Central memory CD8-positive, alpha-beta T cell (primary cell): ENCODE data around the gene ORM2.

Experiments used
- ATAC-seq: fragments of 150-1000 bp; cut with Tn5 transposase; replicated peaks from 2 replicates; pipeline ENCODE4 v1.10.0; 2022; ENCODE audit warnings: mild to moderate bottlenecking, moderate FRiP score, moderate number of reproducible peaks; ENCODE audit not compliant: poor library complexity, severe bottlenecking; ENCODE audit errors: extremely low read depth
- DNase-seq, 2 donors: peaks; one replicate each; pipeline ENCODE4 v3.0.0; 2021; ENCODE audit warnings: low spot score in 2 of 2
- H3K27ac Mint-ChIP-seq: one replicate; pipeline ENCODE4 v1.8.0; 2022; ENCODE audit warnings: low read depth, mild to moderate bottlenecking, moderate library complexity, mixed read lengths
- H3K27me3 Mint-ChIP-seq: one replicate; pipeline ENCODE4 v1.8.0; 2022; ENCODE audit warnings: mixed read lengths
- H3K36me3 Mint-ChIP-seq: one replicate; pipeline ENCODE4 v1.8.0; 2022; ENCODE audit warnings: mild to moderate bottlenecking, moderate library complexity, mixed read lengths; ENCODE audit not compliant: insufficient read depth
- H3K4me1 Mint-ChIP-seq: one replicate; pipeline ENCODE4 v1.8.0; 2022; ENCODE audit warnings: mixed read lengths
- H3K4me3 Mint-ChIP-seq: one replicate; pipeline ENCODE4 v1.8.0; 2022; ENCODE audit warnings: mild to moderate bottlenecking, moderate library complexity, mixed read lengths
- H3K9me3 Mint-ChIP-seq: one replicate; pipeline ENCODE4 v1.8.0; 2022; ENCODE audit warnings: mixed read lengths

Gene ORM2

GRCh38 chr9:114287763-114288192, 41.9 kb upstream of the ORM2 start:
- no peak for DNase-seq
- Mint-ChIP-seq H3K4me3 (no peak overlapping the region), H3K36me3 (no peaks in the 10 kb centered on the region), H3K27ac (no peak overlapping the region), H3K4me1 (peaks cover 8% of the 10 kb centered on the region), H3K9me3 (no peaks in the 10 kb centered on the region), H3K27me3 (peaks cover 34% of the 10 kb centered on the region)
- no peak for ATAC-seq

- Mint-ChIP-seq H3K9me3 (no peaks in the 10 kb centered on the region), H3K4me1 (peaks cover 8% of the 10 kb centered on the region), H3K36me3 (no peaks in the 10 kb centered on the region), H3K27me3 (peaks cover 36% of the 10 kb centered on the region), H3K4me3 (no peak overlapping the region), H3K27ac (no peak overlapping the region)
- ATAC-seq (no peak), DNase-seq (no peak)
These were observed 41.2 kb upstream of the ORM2 start for GRCh38 chr9:114288193-114289091.

GRCh38 chr9:114289106-114289505, 40.6 kb upstream of the ORM2 start:
- Mint-ChIP-seq H3K4me3 (no peak overlapping the region), H3K36me3 (no peaks in the 10 kb centered on the region), H3K4me1 (peaks cover 8% of the 10 kb centered on the region), H3K27me3 (peaks cover 34% of the 10 kb centered on the region), H3K27ac (no peak overlapping the region), H3K9me3 (no peaks in the 10 kb centered on the region)
- no peak for DNase-seq
- ATAC-seq = no peak

GRCh38 chr9:114289571-114290481, 39.8 kb upstream of the ORM2 start:
- H3K9me3 Mint-ChIP-seq = no peaks in the 10 kb centered on the region
- ATAC-seq (no peak), DNase-seq (no peak)
- H3K36me3 Mint-ChIP-seq = no peaks in the 10 kb centered on the region
- H3K27me3 Mint-ChIP-seq = peaks cover 27% of the 10 kb centered on the region
- H3K27ac Mint-ChIP-seq = no peak overlapping the region
- no peak overlapping the region for H3K4me3 Mint-ChIP-seq
- H3K4me1 Mint-ChIP-seq = peaks cover 8% of the 10 kb centered on the region

- Mint-ChIP-seq H3K4me1 (peaks cover 8% of the 10 kb centered on the region), H3K27ac (no peak overlapping the region), H3K9me3 (no peaks in the 10 kb centered on the region), H3K27me3 (peaks cover 20% of the 10 kb centered on the region), H3K4me3 (no peak overlapping the region), H3K36me3 (no peaks in the 10 kb centered on the region)
- DNase-seq (no peak), ATAC-seq (no peak)
These were observed 39.1 kb upstream of the ORM2 start for GRCh38 chr9:114290561-114290986.

GRCh38 chr9:114291064-114291474, 38.6 kb upstream of the ORM2 start:
- Mint-ChIP-seq H3K36me3 (no peaks in the 10 kb centered on the region), H3K4me3 (no peak overlapping the region), H3K4me1 (peaks cover 8% of the 10 kb centered on the region), H3K27me3 (peaks cover 20% of the 10 kb centered on the region), H3K27ac (no peak overlapping the region), H3K9me3 (no peaks in the 10 kb centered on the region)
- ATAC-seq (no peak), DNase-seq (peak; percentile 40 to 75)

- peaks cover 1% of the 10 kb centered on the region for H3K36me3 Mint-ChIP-seq
- H3K27me3 Mint-ChIP-seq = peaks cover 20% of the 10 kb centered on the region
- no peak overlapping the region for H3K27ac Mint-ChIP-seq
- peaks cover 8% of the 10 kb centered on the region for H3K4me1 Mint-ChIP-seq
- ATAC-seq (no peak), DNase-seq (no peak)
- no peak overlapping the region for H3K4me3 Mint-ChIP-seq
- no peaks in the 10 kb centered on the region for H3K9me3 Mint-ChIP-seq
These were observed 37.6 kb upstream of the ORM2 start for GRCh38 chr9:114291886-114292590.

GRCh38 chr9:114294664-114295063, 35.0 kb upstream of the ORM2 start:
- Mint-ChIP-seq H3K27me3 (peaks cover 30% of the 10 kb centered on the region), H3K4me1 (peaks cover 8% of the 10 kb centered on the region), H3K36me3 (peaks cover 1% of the 10 kb centered on the region), H3K27ac (no peak overlapping the region), H3K4me3 (no peak overlapping the region), H3K9me3 (no peaks in the 10 kb centered on the region)
- ATAC-seq = no peak
- no peak for DNase-seq

GRCh38 chr9:114296338-114296737, 33.3 kb upstream of the ORM2 start:
- DNase-seq (no peak), ATAC-seq (no peak)
- Mint-ChIP-seq H3K9me3 (no peaks in the 10 kb centered on the region), H3K27ac (no peak overlapping the region), H3K36me3 (peaks cover 1% of the 10 kb centered on the region), H3K4me1 (peaks cover under 1% of the 10 kb centered on the region), H3K4me3 (no peak overlapping the region), H3K27me3 (peaks cover 30% of the 10 kb centered on the region)

- H3K27ac Mint-ChIP-seq = no peak overlapping the region
- no peaks in the 10 kb centered on the region for H3K9me3 Mint-ChIP-seq
- no peak for DNase-seq
- peaks cover 18% of the 10 kb centered on the region for H3K27me3 Mint-ChIP-seq
- ATAC-seq = no peak
- peaks cover 1% of the 10 kb centered on the region for H3K36me3 Mint-ChIP-seq
- no peak overlapping the region for H3K4me3 Mint-ChIP-seq
- H3K4me1 Mint-ChIP-seq = no peaks in the 10 kb centered on the region
These were observed 30.1 kb upstream of the ORM2 start for GRCh38 chr9:114299286-114300152.

GRCh38 chr9:114300153-114300845, 29.4 kb upstream of the ORM2 start:
- Mint-ChIP-seq H3K9me3 (no peaks in the 10 kb centered on the region), H3K4me1 (no peaks in the 10 kb centered on the region), H3K27me3 (peaks cover 18% of the 10 kb centered on the region), H3K4me3 (no peak overlapping the region), H3K36me3 (peaks cover 1% of the 10 kb centered on the region), H3K27ac (no peak overlapping the region)
- ATAC-seq (no peak), DNase-seq (no peak)
